ENCODE results near the gene GSDME. TPM values are rescaled to one million over a fixed set of nuclear protein-coding genes. Genes with fewer than 3 reads are reported as not detected.
A peak's percentile ranks its signal among the peaks of the same experiment; 100 is the strongest.

GSDME gene
- total RNA-seq, 4 donors from 2014 or later, result 3.1 to 5.2 (median 3.9) TPM

GRCh38 chr7:24728121-24728500, 29.2 kb downstream of the GSDME start:
- no peak for ATAC-seq
- DNase-seq, result no peak
- Histone ChIP-seq H3K4me1 (peaks cover 8 to 28% of the 10 kb centered on the region in 2 donors), H3K27ac (no peak overlapping the region), H3K9me3 (no peaks in the 10 kb centered on the region), H3K36me3 (no peaks in the 10 kb centered on the region), H3K27me3 (no peaks in the 10 kb centered on the region), H3K4me3 (no peak overlapping the region)
- intact Hi-C loops (cut with DNase I; ENCODE audit: low total_unique reads) (no loop called here), in situ Hi-C loops (cut with MboI; ENCODE audit: low sequenced_read_pairs in 4 of 4) (no loop called here)
- TF ChIP-seq POLR2A (IDR thresholded peaks at IDR 0.05) (no peak), CTCF (IDR thresholded peaks at IDR 0.05 in 4 of 5, conservative IDR thresholded peaks at IDR 0.05 in 1 of 5) (no peak)

- DNase-seq (peak; percentile 54 to 79), ATAC-seq (peak; percentile 88 to 91)
- Histone ChIP-seq H3K4me3 (no peak overlapping the region), H3K27ac (peak overlapping the region in 3 of 4 donors; percentile 28 to 74 (median 73)), H3K27me3 (no peaks in the 10 kb centered on the region), H3K4me1 (peaks cover 8 to 28% of the 10 kb centered on the region in 2 donors), H3K36me3 (no peaks in the 10 kb centered on the region), H3K9me3 (no peaks in the 10 kb centered on the region)
- in situ Hi-C loops (cut with MboI; ENCODE audit: low sequenced_read_pairs in 4 of 4), result no loop called here
- intact Hi-C loops (cut with DNase I; ENCODE audit: low total_unique reads), result no loop called here
- no peak for TF ChIP-seq CTCF (IDR thresholded peaks at IDR 0.05 in 4 of 5, conservative IDR thresholded peaks at IDR 0.05 in 1 of 5)
- no peak for TF ChIP-seq POLR2A (IDR thresholded peaks at IDR 0.05)
Observed at GRCh38 chr7:24727154-24728120, 29.8 kb downstream of the GSDME start.

GRCh38 chr7:24725554-24726241, 31.6 kb downstream of the GSDME start:
- DNase-seq (no peak), ATAC-seq (no peak)
- Histone ChIP-seq H3K27ac (no peak overlapping the region), H3K27me3 (no peaks in the 10 kb centered on the region), H3K9me3 (no peaks in the 10 kb centered on the region), H3K4me3 (no peak overlapping the region), H3K36me3 (no peaks in the 10 kb centered on the region), H3K4me1 (peaks cover 8 to 28% of the 10 kb centered on the region in 2 donors)
- intact Hi-C loops (cut with DNase I; ENCODE audit: low total_unique reads) (no loop called here), in situ Hi-C loops (cut with MboI; ENCODE audit: low sequenced_read_pairs in 4 of 4) (no loop called here)
- no peak for TF ChIP-seq CTCF (IDR thresholded peaks at IDR 0.05 in 4 of 5, conservative IDR thresholded peaks at IDR 0.05 in 1 of 5)
- TF ChIP-seq POLR2A (IDR thresholded peaks at IDR 0.05), result no peak

GRCh38 chr7:24724451-24725190, 32.6 kb downstream of the GSDME start:
- in situ Hi-C loops (cut with MboI; ENCODE audit: low sequenced_read_pairs in 4 of 4), result no loop called here
- Histone ChIP-seq H3K4me1 (peaks cover 8 to 25% of the 10 kb centered on the region in 2 donors), H3K27me3 (no peaks in the 10 kb centered on the region), H3K27ac (no peak overlapping the region), H3K36me3 (no peaks in the 10 kb centered on the region), H3K9me3 (no peaks in the 10 kb centered on the region), H3K4me3 (no peak overlapping the region)
- DNase-seq, result no peak
- TF ChIP-seq CTCF (IDR thresholded peaks at IDR 0.05 in 4 of 5, conservative IDR thresholded peaks at IDR 0.05 in 1 of 5), result no peak
- no peak for TF ChIP-seq POLR2A (IDR thresholded peaks at IDR 0.05)
- ATAC-seq, result no peak
- intact Hi-C loops (cut with DNase I; ENCODE audit: low total_unique reads), result loop anchor here (5.0 kb wide), 1 partner anchor 147 kb away; no protein-coding TSS in a partner anchor
